Thoracic aorta (tissue), 2 donors: ENCODE data around the gene KRT78. TPM values are rescaled to one million over a fixed set of nuclear protein-coding genes. Genes with fewer than 3 reads are reported as not detected.
"Not testable (repeated sequence)": the region's sequence is repeated elsewhere in the genome, so short reads cannot be mapped to it uniquely, and the experiment has no call there.

ENCODE experiments used
- ATAC-seq: fragments of 150-250 bp; one replicate; pipeline ENCODE4 v1.8.0; 2017; ENCODE audit warnings: low read depth; ENCODE audit not compliant: insufficient number of reproducible peaks, low FRiP score
- DNase-seq: peaks from one replicate; pipeline ENCODE4 v3.0.0-alpha.2; 2020; ENCODE audit warnings: low spot score
- H3K27ac ChIP-seq, 2 donors: fragments of 200-600 bp; sonication (generic); 1 replicate in 1 of 2; 2 replicates in 1 of 2; pipeline ENCODE4 v1.5.1; 2016; ENCODE audit warnings: mild to moderate bottlenecking in 2 of 2, moderate library complexity in 2 of 2
- H3K27me3 ChIP-seq: fragments of 200-600 bp; sonication (generic); replicated peaks from 2 replicates; pipeline ENCODE4 v1.6.0; 2016; ENCODE audit warnings: mild to moderate bottlenecking; ENCODE audit not compliant: insufficient read depth
- H3K36me3 ChIP-seq: fragments of 200-600 bp; sonication (generic); one replicate; pipeline ENCODE4 v1.5.1; 2016
- H3K4me1 ChIP-seq, 2 donors: fragments of 200-600 bp; sonication (generic); 1 replicate in 1 of 2; 2 replicates in 1 of 2; pipeline versions ENCODE4 v1.5.1 to v1.6.0; 2016; ENCODE audit warnings: low read depth in 2 of 2, mild to moderate bottlenecking in 1 of 2; ENCODE audit not compliant: control insufficient read depth in 1 of 2
- H3K4me3 ChIP-seq: fragments of 200-600 bp; sonication (generic); 2 replicates; pipeline ENCODE4 v1.5.1; 2016; ENCODE audit warnings: mild to moderate bottlenecking
- H3K9me3 ChIP-seq: fragments of 200-600 bp; sonication (generic); 2 replicates; pipeline ENCODE4 v1.5.1; 2016
- CTCF ChIP-seq: fragments of 200-600 bp; sonication (generic); IDR thresholded peaks from one replicate; pipeline ENCODE4 v1.5.1; 2019; ENCODE audit warnings: antibody characterized with exemption
- total RNA-seq, 2 donors: library from RNA; depleted of rRNA; stranded (reverse); fragments of >200 nt; gene quantifications; one replicate each; pipeline versions ENCODE4 v1.1.0 to v1.2.3, GENCODE V29; 2016

The KRT78 gene
- total RNA-seq, 2 donors from 2014 or later: not detected

- H3K4me3 ChIP-seq: no peak overlapping the region
- H3K27me3 ChIP-seq: no peaks in the 10 kb centered on the region
- no peak for ATAC-seq
- H3K27ac ChIP-seq: no peak overlapping the region
- DNase-seq: no peak
- no peaks in the 10 kb centered on the region for H3K9me3 ChIP-seq
- no peaks in the 10 kb centered on the region for H3K36me3 ChIP-seq
- no peaks in the 10 kb centered on the region for H3K4me1 ChIP-seq
- TF ChIP-seq CTCF: no peak
Observed at GRCh38 chr12:52798003-52798670, 50.7 kb downstream of the KRT78 start.

- DNase-seq (no peak), ATAC-seq (no peak)
- Histone ChIP-seq H3K4me1 (no peaks in the 10 kb centered on the region), H3K27ac (no peak overlapping the region), H3K36me3 (no peaks in the 10 kb centered on the region), H3K4me3 (no peak overlapping the region), H3K9me3 (no peaks in the 10 kb centered on the region), H3K27me3 (no peaks in the 10 kb centered on the region)
- TF ChIP-seq CTCF: no peak
Observed at GRCh38 chr12:52797529-52797894, 51.3 kb downstream of the KRT78 start.

- no peak overlapping the region for H3K27ac ChIP-seq
- no peaks in the 10 kb centered on the region for H3K4me1 ChIP-seq
- no peak for TF ChIP-seq CTCF
- H3K9me3 ChIP-seq: no peaks in the 10 kb centered on the region
- DNase-seq: no peak
- H3K27me3 ChIP-seq: no peaks in the 10 kb centered on the region
- H3K36me3 ChIP-seq: no peaks in the 10 kb centered on the region
- ATAC-seq: no peak
- no peak overlapping the region for H3K4me3 ChIP-seq
Observed at GRCh38 chr12:52796839-52797528, 51.8 kb downstream of the KRT78 start.

GRCh38 chr12:52796429-52796794 is 52.4 kb downstream of the KRT78 start:
- H3K9me3 ChIP-seq: no peaks in the 10 kb centered on the region
- no peak overlapping the region for H3K4me3 ChIP-seq
- no peaks in the 10 kb centered on the region for H3K4me1 ChIP-seq
- no peaks in the 10 kb centered on the region for H3K27me3 ChIP-seq
- no peak for DNase-seq
- H3K36me3 ChIP-seq: no peaks in the 10 kb centered on the region
- TF ChIP-seq CTCF: no peak
- H3K27ac ChIP-seq: no peak overlapping the region
- no peak for ATAC-seq

- TF ChIP-seq CTCF: no peak
- H3K4me3 ChIP-seq: no peak within 1 kb of the TSS
- DNase-seq: no peak
- no peaks in the 10 kb centered on the region for H3K36me3 ChIP-seq
- no peaks in the 10 kb centered on the region for H3K9me3 ChIP-seq
- no peak within 1 kb of the TSS for H3K27ac ChIP-seq
- no peaks in the 10 kb centered on the region for H3K4me1 ChIP-seq
- no peaks in the 10 kb centered on the region for H3K27me3 ChIP-seq
- ATAC-seq: no peak
Observed at GRCh38 chr12:52795694-52796428, 52.9 kb downstream of the KRT78 start, which contains the start of gene KRT3. TSS of gene KRT3 (minus strand) at chr12:52796117. CDS start at chr12:52796042, 75 bp downstream.

- not testable (repeated sequence) for H3K9me3 ChIP-seq, H3K27me3 ChIP-seq, H3K27ac ChIP-seq, DNase-seq, H3K4me1 ChIP-seq, ATAC-seq, H3K4me3 ChIP-seq, H3K36me3 ChIP-seq
Observed at GRCh38 chr12:52795332-52795674, 53.5 kb downstream of the KRT78 start.
